Measurements from ENCODE around the gene MYO3B. TPM values are rescaled to one million over a fixed set of nuclear protein-coding genes. Genes with fewer than 3 reads are reported as not detected.

Gene MYO3B
- total and polyA plus RNA-seq, 2 of the 8 experiments (the other 6 are each of a cell fraction or from before 2014, with no cell fraction given), result 0.17 to 0.19 TPM

DNA sequence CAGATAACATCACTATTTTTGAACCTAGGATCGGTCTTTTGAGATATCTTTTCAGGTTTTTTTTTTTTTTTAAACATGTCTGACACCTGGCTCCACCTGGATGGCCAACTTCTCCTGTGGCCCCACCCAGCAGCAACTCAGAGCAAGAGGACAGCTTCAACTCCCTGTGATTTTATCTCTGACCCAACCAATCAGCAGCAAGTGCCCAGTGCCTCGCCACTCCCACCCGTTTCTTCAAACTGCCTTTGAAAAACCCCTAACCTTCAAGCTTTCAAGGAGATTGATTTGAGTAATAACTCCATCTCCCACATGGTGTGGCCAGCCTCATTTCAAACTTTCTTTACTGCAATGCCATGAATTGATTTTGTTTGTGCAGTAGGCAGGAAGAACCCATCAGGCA is 19.0 kb downstream of the MYO3B start:
- peak overlapping the region; percentile 43; the same call in 1 of the 2 replicates for H2AFZ ChIP-seq (ENCODE audit: low read length)
- H4K5ac ChIP-seq (ENCODE audit: insufficient read length, low read depth, low read length), result no peak overlapping the region
- no peak overlapping the region for H4K91ac ChIP-seq (replicated peaks; ENCODE audit: insufficient read length, low read length)
- H3K4me2 ChIP-seq (ENCODE audit: insufficient read depth in 1 of 2, low read depth in 2 of 2, low read length in 2 of 2), result no peak overlapping the region
- no peak overlapping the region for H3K23ac ChIP-seq (ENCODE audit: insufficient read length)
- POLR2A ChIA-PET (ENCODE audit: partially characterized antibody), result no interaction called here
- no peak overlapping the region for H3K9ac ChIP-seq (replicated peaks in 1 of 4; ENCODE audit: extremely low read depth in 1 of 4, low read depth in 3 of 4, low read length in 3 of 4)
- no peak overlapping the region for H2BK20ac ChIP-seq (ENCODE audit: low read length)
- H3K4me3 ChIP-seq (ENCODE audit: extremely low read depth in 1 of 4, insufficient read depth in 2 of 4, low read depth in 3 of 4, low read length in 4 of 4), result no peak overlapping the region
- no peak overlapping the region for H3K18ac ChIP-seq (ENCODE audit: extremely low read depth, low read length)
- 87% methylated on average over 3 of the region's 3 CpGs; no CpG with 5 or more reads in 1 of the 2 experiments for WGBS, 2 experiments (ENCODE audit: extremely low coverage in 1 of 2, insufficient coverage in 1 of 2, insufficient read length in 1 of 2, insufficient replicate concordance in 2 of 2, low coverage in 1 of 2, low lambda C conversion rate in 2 of 2, missing lambda C conversion rate in 1 of 2)
- no peaks in the 10 kb centered on the region for H3K36me3 ChIP-seq (ENCODE audit: control insufficient read depth in 2 of 4, insufficient read depth in 4 of 4, low read length in 3 of 4)
- CTCF ChIA-PET (ENCODE audit: partially characterized antibody), result no interaction called here
- H3K23me2 ChIP-seq (ENCODE audit: low read depth, low read length), result no peaks in the 10 kb centered on the region
- DNase-seq (ENCODE audit: low read depth in 1 of 2, low spot score in 2 of 2) (no peak), FAIRE-seq (peak; percentile 32)
- H3K79me1 ChIP-seq (ENCODE audit: low read depth, low read length), result no peaks in the 10 kb centered on the region
- peaks cover 0 to 2% (median 0%) of the 10 kb centered on the region in 4 experiments; a peak in 1 of 7 replicates for H3K4me1 ChIP-seq (replicated peaks in 1 of 4; ENCODE audit: control insufficient read depth in 3 of 4, insufficient read depth in 4 of 4, low read length in 3 of 4)
- no peaks in the 10 kb centered on the region for H3K27me3 ChIP-seq (replicated peaks in 1 of 4; ENCODE audit: control insufficient read depth in 3 of 4, extremely low read depth in 1 of 4, insufficient read depth in 3 of 4, low read length in 3 of 4)
- no peak overlapping the region for H3K27ac ChIP-seq (ENCODE audit: low read depth, low read length)
- no peak overlapping the region for H3K14ac ChIP-seq (ENCODE audit: insufficient read length)
- H2BK120ac ChIP-seq (replicated peaks; ENCODE audit: low read depth, low read length), result no peak overlapping the region
- H2AK5ac ChIP-seq (ENCODE audit: low read depth, low read length), result no peak overlapping the region
- H3K4ac ChIP-seq (replicated peaks; ENCODE audit: insufficient read length, low read depth, low read length), result no peak overlapping the region
- no peak overlapping the region for H2BK15ac ChIP-seq (ENCODE audit: low read length)
- H3K79me2 ChIP-seq (ENCODE audit: control insufficient read depth in 1 of 2, insufficient read depth in 2 of 2, low read length in 2 of 2), result no peaks in the 10 kb centered on the region
- H3K9me3 ChIP-seq (ENCODE audit: insufficient read depth in 2 of 2, low read depth in 1 of 2, low read length in 1 of 2), result no peaks in the 10 kb centered on the region
- H4K8ac ChIP-seq (ENCODE audit: extremely low read depth, insufficient read depth, low read length), result no peak overlapping the region
- no peak overlapping the region for H2BK12ac ChIP-seq (ENCODE audit: low read depth, low read length)
- no peak overlapping the region for H3K56ac ChIP-seq (replicated peaks; ENCODE audit: insufficient read length, low read depth, low read length)
- no peak overlapping the region for H2BK5ac ChIP-seq (ENCODE audit: low read depth, low read length)
- TF ChIP-seq, protein P1, sequence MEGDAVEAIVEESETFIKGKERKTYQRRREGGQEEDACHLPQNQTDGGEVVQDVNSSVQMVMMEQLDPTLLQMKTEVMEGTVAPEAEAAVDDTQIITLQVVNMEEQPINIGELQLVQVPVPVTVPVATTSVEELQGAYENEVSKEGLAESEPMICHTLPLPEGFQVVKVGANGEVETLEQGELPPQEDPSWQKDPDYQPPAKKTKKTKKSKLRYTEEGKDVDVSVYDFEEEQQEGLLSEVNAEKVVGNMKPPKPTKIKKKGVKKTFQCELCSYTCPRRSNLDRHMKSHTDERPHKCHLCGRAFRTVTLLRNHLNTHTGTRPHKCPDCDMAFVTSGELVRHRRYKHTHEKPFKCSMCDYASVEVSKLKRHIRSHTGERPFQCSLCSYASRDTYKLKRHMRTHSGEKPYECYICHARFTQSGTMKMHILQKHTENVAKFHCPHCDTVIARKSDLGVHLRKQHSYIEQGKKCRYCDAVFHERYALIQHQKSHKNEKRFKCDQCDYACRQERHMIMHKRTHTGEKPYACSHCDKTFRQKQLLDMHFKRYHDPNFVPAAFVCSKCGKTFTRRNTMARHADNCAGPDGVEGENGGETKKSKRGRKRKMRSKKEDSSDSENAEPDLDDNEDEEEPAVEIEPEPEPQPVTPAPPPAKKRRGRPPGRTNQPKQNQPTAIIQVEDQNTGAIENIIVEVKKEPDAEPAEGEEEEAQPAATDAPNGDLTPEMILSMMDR (IDR thresholded peaks at IDR 0.05; ENCODE audit: control extremely low read depth in 1 of 3, insufficient read depth in 1 of 3, low read depth in 1 of 3, low read length in 3 of 3), result no peak
- TF ChIP-seq HDAC2 (IDR thresholded peaks at IDR 0.05; ENCODE audit: borderline replicate concordance in 1 of 2, low read depth in 2 of 2, low read length in 2 of 2), result no peak
- no peaks in the 10 kb centered on the region for H4K20me1 ChIP-seq (replicated peaks in 1 of 2; ENCODE audit: control insufficient read depth in 1 of 2, insufficient read depth in 2 of 2, low read length in 2 of 2)
